ENCODE measurements around the gene C11orf21. TPM values are rescaled to one million over a fixed set of nuclear protein-coding genes. Genes with fewer than 3 reads are reported as not detected.
A peak's percentile ranks its signal among the peaks of the same experiment; 100 is the strongest.
"Not testable (repeated sequence)": the region's sequence is repeated elsewhere in the genome, so short reads cannot be mapped to it uniquely, and the experiment has no call there.

Gene C11orf21
- polyA plus RNA-seq, 3 donors, result 10.8 to 135 (median 13.1) TPM

- Mint-ChIP-seq H3K36me3 (peaks cover 0 to 3% of the 10 kb centered on the region in 2 donors), H3K27ac (peak overlapping the region in 1 of 7 donors; percentile 28), H3K9me3 (peaks cover 1 to 17% (median 5%) of the 10 kb centered on the region in 7 donors), H3K4me1 (peaks cover 11% of the 10 kb centered on the region), H3K27me3 (ENCODE audit: low read depth in 3 of 3) (peaks cover 13 to 27% (median 26%) of the 10 kb centered on the region in 3 donors), H3K4me3 (no peak overlapping the region)
- DNase-seq, result peak in 2 of 3 donors; percentile 41 to 49
- Histone ChIP-seq H4K20me1 (ENCODE audit: insufficient read depth, low read length) (no peaks in the 10 kb centered on the region), H3K27me3 (ENCODE audit: control insufficient read depth in 2 of 2, insufficient read depth in 2 of 2, low read length in 2 of 2) (no peaks in the 10 kb centered on the region), H3K9ac (ENCODE audit: insufficient read depth, low read length, poor library complexity, severe bottlenecking) (no peak overlapping the region), H3K4me3 (replicated peaks in 1 of 3; ENCODE audit: low read depth in 2 of 3, low read length in 3 of 3) (no peak overlapping the region), H3K36me3 (replicated peaks in 1 of 2; ENCODE audit: control insufficient read depth in 1 of 2, insufficient read depth in 2 of 2, low read length in 2 of 2) (no peaks in the 10 kb centered on the region), H2AFZ (ENCODE audit: insufficient read depth, low read depth, low read length, poor library complexity, severe bottlenecking) (peak overlapping the region; percentile 11), H3K27ac (ENCODE audit: low read depth in 1 of 2, low read length in 2 of 2) (no peak overlapping the region), H3K9me3 (replicated peaks in 1 of 2; ENCODE audit: control insufficient read depth in 1 of 2, insufficient read depth in 1 of 2, low read length in 2 of 2) (no peaks in the 10 kb centered on the region), H3K79me2 (ENCODE audit: insufficient read depth, low read length) (no peaks in the 10 kb centered on the region), H3K4me2 (replicated peaks; ENCODE audit: extremely low read depth, low read length, poor library complexity, severe bottlenecking) (no peak overlapping the region), H3K4me1 (ENCODE audit: control insufficient read depth in 1 of 2, insufficient read depth in 2 of 2, low read length in 2 of 2) (peaks cover 6 to 8% of the 10 kb centered on the region in 2 donors)
- intact Hi-C loops (cut with micrococcal nuclease), result no loop called here
- no peak for TF ChIP-seq CTCF (IDR thresholded peaks at IDR 0.05)
- WGBS (ENCODE audit: insufficient coverage), result 18% methylated on average over 13 of the region's 16 CpGs
Observed at GRCh38 chr11:2287091-2287490, 14.6 kb downstream of the C11orf21 start.

- H3K4me1 ChIP-seq (ENCODE audit: control insufficient read depth in 1 of 2, insufficient read depth in 2 of 2, low read length in 2 of 2); H3K4me3 ChIP-seq (replicated peaks in 1 of 3; ENCODE audit: low read depth in 2 of 3, low read length in 3 of 3); DNase-seq; intact Hi-C loops (cut with micrococcal nuclease); H2AFZ ChIP-seq (ENCODE audit: insufficient read depth, low read depth, low read length, poor library complexity, severe bottlenecking); H3K27ac ChIP-seq (ENCODE audit: low read depth in 1 of 2, low read length in 2 of 2); H3K9ac ChIP-seq (ENCODE audit: insufficient read depth, low read length, poor library complexity, severe bottlenecking); H3K36me3 Mint-ChIP-seq; H4K20me1 ChIP-seq (ENCODE audit: insufficient read depth, low read length); H3K9me3 ChIP-seq (replicated peaks in 1 of 2; ENCODE audit: control insufficient read depth in 1 of 2, insufficient read depth in 1 of 2, low read length in 2 of 2); H3K79me2 ChIP-seq (ENCODE audit: insufficient read depth, low read length); H3K4me3 Mint-ChIP-seq; H3K27me3 ChIP-seq (ENCODE audit: control insufficient read depth in 2 of 2, insufficient read depth in 2 of 2, low read length in 2 of 2); H3K36me3 ChIP-seq (replicated peaks in 1 of 2; ENCODE audit: control insufficient read depth in 1 of 2, insufficient read depth in 2 of 2, low read length in 2 of 2); H3K4me2 ChIP-seq (replicated peaks; ENCODE audit: extremely low read depth, low read length, poor library complexity, severe bottlenecking): not testable (repeated sequence)
- 96% methylated on average over 7 of the region's 13 CpGs for WGBS (ENCODE audit: insufficient coverage)
- H3K27ac Mint-ChIP-seq, result peak overlapping the region in 1 of 7 donors; percentile 8
- H3K4me1 Mint-ChIP-seq, result peaks cover 11% of the 10 kb centered on the region
- H3K27me3 Mint-ChIP-seq (ENCODE audit: low read depth in 3 of 3), result peaks cover 13 to 27% (median 26%) of the 10 kb centered on the region in 3 donors
- peaks cover 1 to 18% (median 5%) of the 10 kb centered on the region in 7 donors for H3K9me3 Mint-ChIP-seq
Observed at GRCh38 chr11:2286350-2286749, 15.4 kb downstream of the C11orf21 start.

Data from CD14-positive monocyte (primary cell).